Measurements from ENCODE around the gene GAPDH.
"Not testable (repeated sequence)": the region's sequence is repeated elsewhere in the genome, so short reads cannot be mapped to it uniquely, and the experiment has no call there.

GAPDH gene

DNA sequence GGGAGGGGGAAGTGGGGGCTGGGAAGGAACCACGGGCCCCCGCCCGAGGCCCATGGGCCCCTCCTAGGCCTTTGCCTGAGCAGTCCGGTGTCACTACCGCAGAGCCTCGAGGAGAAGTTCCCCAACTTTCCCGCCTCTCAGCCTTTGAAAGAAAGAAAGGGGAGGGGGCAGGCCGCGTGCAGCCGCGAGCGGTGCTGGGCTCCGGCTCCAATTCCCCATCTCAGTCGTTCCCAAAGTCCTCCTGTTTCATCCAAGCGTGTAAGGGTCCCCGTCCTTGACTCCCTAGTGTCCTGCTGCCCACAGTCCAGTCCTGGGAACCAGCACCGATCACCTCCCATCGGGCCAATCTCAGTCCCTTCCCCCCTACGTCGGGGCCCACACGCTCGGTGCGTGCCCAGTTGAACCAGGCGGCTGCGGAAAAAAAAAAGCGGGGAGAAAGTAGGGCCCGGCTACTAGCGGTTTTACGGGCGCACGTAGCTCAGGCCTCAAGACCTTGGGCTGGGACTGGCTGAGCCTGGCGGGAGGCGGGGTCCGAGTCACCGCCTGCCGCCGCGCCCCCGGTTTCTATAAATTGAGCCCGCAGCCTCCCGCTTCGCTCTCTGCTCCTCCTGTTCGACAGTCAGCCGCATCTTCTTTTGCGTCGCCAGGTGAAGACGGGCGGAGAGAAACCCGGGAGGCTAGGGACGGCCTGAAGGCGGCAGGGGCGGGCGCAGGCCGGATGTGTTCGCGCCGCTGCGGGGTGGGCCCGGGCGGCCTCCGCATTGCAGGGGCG lies at the start of gene GAPDH:
GAPDH (plus strand) TSS at position 595 of the 772 bp plus-strand sequence. CDS start 316 bp downstream, outside the sequence.
- Histone ChIP-seq H3K4me1 (ENCODE audit: insufficient read depth, low read length) (peaks cover 32% of the 10 kb centered on the region), H2AFZ (ENCODE audit: low read depth, low read length) (peak within 1 kb of the TSS; percentile 69), H3K27me3 (ENCODE audit: insufficient read depth, low read length) (no peaks in the 10 kb centered on the region), H3K36me3 (ENCODE audit: insufficient read depth, low read length) (peaks cover 55% of the 10 kb centered on the region), H3K9me3 (ENCODE audit: low read length) (no peaks in the 10 kb centered on the region), H3K4me3 (ENCODE audit: low read length) (peak within 1 kb of the TSS; percentile 90)

DNA sequence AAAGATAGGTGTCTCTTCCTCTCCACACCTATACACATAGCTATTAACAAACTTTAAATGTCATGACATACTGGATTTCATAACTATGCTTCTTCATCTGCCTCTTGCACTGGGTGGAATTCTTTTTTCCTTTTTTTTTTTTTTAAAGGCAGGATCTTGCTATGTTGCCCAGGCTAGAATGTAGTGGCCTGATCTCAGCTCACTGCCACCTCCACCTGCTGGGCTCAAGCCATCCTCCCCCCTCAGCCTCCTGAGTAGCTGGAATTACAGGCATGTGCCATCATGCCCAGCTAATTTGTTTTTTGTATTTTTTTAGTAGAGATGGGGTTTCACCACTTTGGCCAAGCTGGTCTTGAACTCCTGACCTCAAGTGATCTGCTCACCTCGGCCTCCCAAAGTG lies 46.1 kb upstream of the GAPDH start:
- H3K4me3 ChIP-seq (ENCODE audit: low read length), result no peak overlapping the region
- no peak overlapping the region for H2AFZ ChIP-seq (ENCODE audit: low read depth, low read length)
- peaks cover 10% of the 10 kb centered on the region for H3K36me3 ChIP-seq (ENCODE audit: insufficient read depth, low read length)
- H3K9me3 ChIP-seq (ENCODE audit: low read length), result no peaks in the 10 kb centered on the region
- peaks cover 8% of the 10 kb centered on the region for H3K4me1 ChIP-seq (ENCODE audit: insufficient read depth, low read length)
- no peaks in the 10 kb centered on the region for H3K27me3 ChIP-seq (ENCODE audit: insufficient read depth, low read length)

GRCh38 chr12:6489449-6489848 lies 44.9 kb upstream of the GAPDH start:
- Histone ChIP-seq H3K4me3 (ENCODE audit: low read length) (no peak overlapping the region), H3K36me3 (ENCODE audit: insufficient read depth, low read length) (peaks cover 10% of the 10 kb centered on the region), H3K4me1 (ENCODE audit: insufficient read depth, low read length) (peaks cover 8% of the 10 kb centered on the region), H2AFZ (ENCODE audit: low read depth, low read length) (no peak overlapping the region), H3K27me3 (ENCODE audit: insufficient read depth, low read length) (no peaks in the 10 kb centered on the region), H3K9me3 (ENCODE audit: low read length) (no peaks in the 10 kb centered on the region)

- H3K4me1 ChIP-seq (ENCODE audit: insufficient read depth, low read length), result peaks cover 20% of the 10 kb centered on the region
- H2AFZ ChIP-seq (ENCODE audit: low read depth, low read length); H3K9me3 ChIP-seq (ENCODE audit: low read length): not testable (repeated sequence)
These were observed 43.6 kb upstream of the GAPDH start for GRCh38 chr12:6490673-6491072.

GRCh38 chr12:6492838-6493496 lies 41.4 kb upstream of the GAPDH start, which contains the start of gene MRPL51:
Gene MRPL51 (minus strand): TSS chr12:6493262. CDS start chr12:6493136, 126 bp downstream.
- H3K27me3 ChIP-seq (ENCODE audit: insufficient read depth, low read length), result no peaks in the 10 kb centered on the region
- H3K4me1 ChIP-seq (ENCODE audit: insufficient read depth, low read length), result peaks cover 33% of the 10 kb centered on the region
- H3K4me3 ChIP-seq (ENCODE audit: low read length), result peak within 1 kb of the TSS; percentile 98
- H2AFZ ChIP-seq (ENCODE audit: low read depth, low read length), result peak within 1 kb of the TSS; percentile 82
- H3K36me3 ChIP-seq (ENCODE audit: insufficient read depth, low read length), result peaks cover 34% of the 10 kb centered on the region
- H3K9me3 ChIP-seq (ENCODE audit: low read length), result no peaks in the 10 kb centered on the region

More at GRCh38 chr12:6490673-6491072, 43.6 kb upstream of the GAPDH start:
- H3K36me3 ChIP-seq (ENCODE audit: insufficient read depth, low read length), result peaks cover 17% of the 10 kb centered on the region
- H3K27me3 ChIP-seq (ENCODE audit: insufficient read depth, low read length); H3K4me3 ChIP-seq (ENCODE audit: low read length): not testable (repeated sequence)

- peaks cover 33% of the 10 kb centered on the region for H3K4me1 ChIP-seq (ENCODE audit: insufficient read depth, low read length)
- H3K27me3 ChIP-seq (ENCODE audit: insufficient read depth, low read length), result no peaks in the 10 kb centered on the region
- peak within 1 kb of the TSS; percentile 82 for H2AFZ ChIP-seq (ENCODE audit: low read depth, low read length)
- H3K4me3 ChIP-seq (ENCODE audit: low read length), result peak within 1 kb of the TSS; percentile 98
- no peaks in the 10 kb centered on the region for H3K9me3 ChIP-seq (ENCODE audit: low read length)
- peaks cover 41% of the 10 kb centered on the region for H3K36me3 ChIP-seq (ENCODE audit: insufficient read depth, low read length)
These were observed 40.6 kb upstream of the GAPDH start, which contains the start of gene NCAPD2 for GRCh38 chr12:6493497-6494257. Gene NCAPD2 (plus strand): TSS chr12:6494102. CDS start chr12:6495099, 997 bp downstream.

DNA sequence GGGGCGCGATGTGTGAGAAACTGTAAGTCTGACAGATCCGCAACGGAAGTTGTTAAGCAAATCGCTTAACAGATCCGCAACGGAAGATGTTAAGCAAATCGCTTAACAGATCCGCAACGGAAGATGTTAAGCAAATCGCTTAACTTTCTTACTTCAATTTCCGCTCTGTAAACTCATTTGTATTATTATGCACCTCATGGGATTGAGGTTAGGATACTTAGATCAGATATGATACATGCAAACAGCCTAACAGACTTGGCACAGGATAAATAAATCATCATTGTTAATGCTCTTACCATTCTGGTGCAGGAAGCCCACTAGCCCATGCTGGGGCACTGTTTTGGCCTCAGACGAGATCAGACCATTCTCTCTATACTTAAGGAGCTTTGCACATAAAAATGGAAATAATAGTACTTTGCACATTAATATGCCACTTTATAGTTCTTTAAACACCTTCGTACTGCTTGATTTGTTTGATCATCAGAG lies 40.0 kb upstream of the GAPDH start:
- Histone ChIP-seq H2AFZ (ENCODE audit: low read depth, low read length) (peak overlapping the region; percentile 1), H3K4me1 (ENCODE audit: insufficient read depth, low read length) (peaks cover 33% of the 10 kb centered on the region), H3K36me3 (ENCODE audit: insufficient read depth, low read length) (peaks cover 47% of the 10 kb centered on the region), H3K9me3 (ENCODE audit: low read length) (no peaks in the 10 kb centered on the region), H3K27me3 (ENCODE audit: insufficient read depth, low read length) (no peaks in the 10 kb centered on the region), H3K4me3 (ENCODE audit: low read length) (peak overlapping the region; percentile 98)

DNA sequence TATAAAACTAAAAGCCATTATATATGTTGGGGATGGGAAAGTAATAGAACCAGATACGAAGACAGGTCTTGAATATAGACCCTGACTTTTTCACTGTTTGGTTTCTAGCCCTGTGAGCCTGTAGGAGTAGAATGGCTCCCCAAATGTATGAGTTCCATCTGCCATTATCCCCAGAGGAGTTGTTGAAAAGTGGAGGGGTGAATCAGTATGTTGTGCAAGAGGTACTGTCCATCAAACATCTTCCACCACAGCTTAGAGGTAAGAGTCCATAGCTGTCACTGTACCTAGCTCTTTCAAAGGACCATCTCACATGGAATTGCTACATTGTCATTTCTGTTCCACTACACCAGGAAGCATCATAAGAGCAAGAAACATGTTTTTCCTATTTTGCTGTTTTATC lies 39.3 kb upstream of the GAPDH start:
- peak overlapping the region; percentile 98 for H3K4me3 ChIP-seq (ENCODE audit: low read length)
- H3K9me3 ChIP-seq (ENCODE audit: low read length), result no peaks in the 10 kb centered on the region
- no peaks in the 10 kb centered on the region for H3K27me3 ChIP-seq (ENCODE audit: insufficient read depth, low read length)
- H3K4me1 ChIP-seq (ENCODE audit: insufficient read depth, low read length), result peaks cover 33% of the 10 kb centered on the region
- H3K36me3 ChIP-seq (ENCODE audit: insufficient read depth, low read length), result peaks cover 52% of the 10 kb centered on the region
- no peak overlapping the region for H2AFZ ChIP-seq (ENCODE audit: low read depth, low read length)

DNA sequence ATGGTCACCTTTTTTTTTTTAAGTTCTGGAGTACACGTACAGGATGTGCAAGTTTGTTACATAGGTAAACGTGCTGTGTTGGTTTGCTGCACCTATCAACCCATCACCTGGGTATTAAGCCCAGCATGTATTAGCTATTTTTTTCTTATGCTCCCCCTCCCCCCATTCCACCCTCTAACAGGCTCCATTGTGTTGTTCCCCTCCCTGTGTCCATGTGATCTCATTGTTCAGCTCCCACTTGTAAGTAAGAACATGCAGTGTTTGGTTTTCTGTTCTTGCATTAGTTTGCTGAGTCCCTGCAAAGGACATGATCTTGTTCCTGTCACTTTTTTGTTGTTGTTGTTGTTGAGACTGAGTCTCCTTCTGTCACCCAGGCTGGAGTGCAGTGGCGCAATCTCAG lies 37.0 kb upstream of the GAPDH start:
- H2AFZ ChIP-seq (ENCODE audit: low read depth, low read length); H3K27me3 ChIP-seq (ENCODE audit: insufficient read depth, low read length); H3K9me3 ChIP-seq (ENCODE audit: low read length); H3K4me3 ChIP-seq (ENCODE audit: low read length): not testable (repeated sequence)
- Histone ChIP-seq H3K36me3 (ENCODE audit: insufficient read depth, low read length) (peaks cover 62% of the 10 kb centered on the region), H3K4me1 (ENCODE audit: insufficient read depth, low read length) (peaks cover 30% of the 10 kb centered on the region)

GRCh38 chr12:6500466-6500865 lies 33.9 kb upstream of the GAPDH start:
- Histone ChIP-seq H2AFZ (ENCODE audit: low read depth, low read length) (no peak overlapping the region), H3K27me3 (ENCODE audit: insufficient read depth, low read length) (no peaks in the 10 kb centered on the region), H3K4me3 (ENCODE audit: low read length) (no peak overlapping the region), H3K4me1 (ENCODE audit: insufficient read depth, low read length) (peaks cover 16% of the 10 kb centered on the region), H3K9me3 (ENCODE audit: low read length) (no peaks in the 10 kb centered on the region), H3K36me3 (ENCODE audit: insufficient read depth, low read length) (peaks cover 80% of the 10 kb centered on the region)

DNA sequence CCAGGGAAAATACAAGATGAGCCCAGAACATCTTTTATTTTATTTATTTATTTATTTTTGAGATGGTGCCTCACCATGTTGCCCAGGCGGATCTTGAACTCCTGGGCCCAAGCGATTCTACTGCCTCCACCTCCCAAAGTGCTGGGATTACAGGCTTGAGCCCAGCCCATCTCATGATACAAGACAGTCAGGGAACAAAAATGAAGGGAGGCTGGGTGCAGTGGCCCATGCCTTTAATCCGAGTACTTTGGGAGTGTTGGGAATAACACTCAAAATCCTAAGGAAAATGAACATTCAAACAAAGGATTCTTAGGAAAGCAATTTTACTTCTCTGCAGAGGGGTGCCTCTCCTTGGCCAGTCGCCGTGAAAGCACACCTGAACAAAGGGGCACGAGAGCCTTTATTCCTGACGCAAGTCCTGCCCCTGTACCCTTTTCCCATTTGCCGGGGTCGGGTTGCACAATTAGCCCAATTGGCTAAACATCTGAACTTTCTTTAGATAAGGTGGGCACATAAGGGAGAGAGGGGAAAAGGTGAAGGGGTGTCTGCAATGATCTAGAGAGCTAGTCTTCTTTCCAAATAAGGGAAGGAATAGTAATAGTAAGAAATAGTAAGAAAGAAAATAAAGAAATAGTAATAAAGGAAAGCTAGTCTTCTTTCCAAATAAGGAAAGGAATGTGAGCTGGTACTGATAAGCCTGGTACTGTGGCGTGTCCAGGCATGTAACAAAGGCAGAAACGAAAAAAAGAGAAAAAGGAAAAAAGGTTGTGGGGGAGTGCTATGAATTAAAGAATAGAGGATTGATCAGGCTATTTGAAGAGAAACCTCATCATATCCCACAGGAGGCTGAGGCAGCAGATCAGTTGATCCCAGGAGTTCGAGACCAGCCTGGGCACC lies 27.0 kb upstream of the GAPDH start:
- Histone ChIP-seq H3K4me1 (ENCODE audit: insufficient read depth, low read length) (peaks cover 3% of the 10 kb centered on the region), H3K4me3 (ENCODE audit: low read length) (no peak overlapping the region), H3K36me3 (ENCODE audit: insufficient read depth, low read length) (peaks cover 64% of the 10 kb centered on the region), H3K9me3 (ENCODE audit: low read length) (no peaks in the 10 kb centered on the region), H3K27me3 (ENCODE audit: insufficient read depth, low read length) (no peaks in the 10 kb centered on the region), H2AFZ (ENCODE audit: low read depth, low read length) (no peak overlapping the region)

DNA sequence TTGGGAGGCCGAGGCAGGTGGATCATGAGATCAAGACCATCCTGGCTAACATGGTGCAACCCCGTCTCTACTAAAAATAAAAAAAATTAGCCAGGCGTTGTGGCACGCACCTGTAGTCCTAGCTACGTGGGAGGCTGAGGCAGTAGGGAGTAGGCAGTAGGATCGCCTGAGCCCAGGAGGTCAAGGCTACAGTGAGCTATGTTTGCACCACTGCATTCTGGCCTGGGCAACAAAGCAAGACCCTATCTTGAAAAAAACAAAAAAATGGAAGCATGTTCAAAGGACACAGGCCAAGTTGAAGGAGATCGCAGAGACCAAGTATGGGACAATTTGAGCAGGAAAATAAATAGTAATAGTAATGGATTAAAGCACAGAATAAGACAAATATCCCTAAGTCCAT lies 26.2 kb upstream of the GAPDH start:
- H3K9me3 ChIP-seq (ENCODE audit: low read length), result no peaks in the 10 kb centered on the region
- no peak overlapping the region for H2AFZ ChIP-seq (ENCODE audit: low read depth, low read length)
- no peaks in the 10 kb centered on the region for H3K27me3 ChIP-seq (ENCODE audit: insufficient read depth, low read length)
- H3K36me3 ChIP-seq (ENCODE audit: insufficient read depth, low read length), result peaks cover 66% of the 10 kb centered on the region
- H3K4me3 ChIP-seq (ENCODE audit: low read length), result no peak overlapping the region
- H3K4me1 ChIP-seq (ENCODE audit: insufficient read depth, low read length), result peaks cover 3% of the 10 kb centered on the region
